ENCODE results near the gene FOXA2.

DNA sequence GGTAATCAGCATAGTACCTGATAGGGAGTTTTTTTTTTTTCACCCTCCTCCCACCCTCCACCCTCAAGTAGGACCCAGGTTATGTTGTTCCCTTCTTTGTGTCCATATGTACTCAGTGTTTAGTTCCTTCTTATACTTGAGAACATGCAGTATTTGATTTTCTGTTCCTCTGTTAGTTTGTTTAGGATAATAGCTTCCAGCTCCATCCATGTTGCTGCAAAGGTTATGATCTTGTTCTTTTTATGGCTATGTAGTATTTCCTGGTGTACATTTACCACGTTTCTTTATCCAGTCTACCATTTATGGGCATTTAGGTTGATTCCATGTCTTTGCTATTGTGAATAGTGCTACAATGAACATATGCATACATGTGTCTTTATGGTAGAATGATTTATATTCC is 41.9 kb downstream of the FOXA2 start:
- TF ChIP-seq POLR2A (IDR thresholded peaks at IDR 0.05; ENCODE audit: low read length) = no peak
- TF ChIP-seq GATA1 (IDR thresholded peaks at IDR 0.05; ENCODE audit: low read depth, low read length) = no peak

Data from erythroblast (primary cell).